HG03139 (cell line): ENCODE measurements around the gene FADS2.

Experiments
- ATAC-seq: cut with Tn5 transposase; IDR thresholded peaks from one replicate; pipeline ENCODE4 v1.9.1; 2021; ENCODE audit not compliant: unreplicated experiment

FADS2 gene

DNA sequence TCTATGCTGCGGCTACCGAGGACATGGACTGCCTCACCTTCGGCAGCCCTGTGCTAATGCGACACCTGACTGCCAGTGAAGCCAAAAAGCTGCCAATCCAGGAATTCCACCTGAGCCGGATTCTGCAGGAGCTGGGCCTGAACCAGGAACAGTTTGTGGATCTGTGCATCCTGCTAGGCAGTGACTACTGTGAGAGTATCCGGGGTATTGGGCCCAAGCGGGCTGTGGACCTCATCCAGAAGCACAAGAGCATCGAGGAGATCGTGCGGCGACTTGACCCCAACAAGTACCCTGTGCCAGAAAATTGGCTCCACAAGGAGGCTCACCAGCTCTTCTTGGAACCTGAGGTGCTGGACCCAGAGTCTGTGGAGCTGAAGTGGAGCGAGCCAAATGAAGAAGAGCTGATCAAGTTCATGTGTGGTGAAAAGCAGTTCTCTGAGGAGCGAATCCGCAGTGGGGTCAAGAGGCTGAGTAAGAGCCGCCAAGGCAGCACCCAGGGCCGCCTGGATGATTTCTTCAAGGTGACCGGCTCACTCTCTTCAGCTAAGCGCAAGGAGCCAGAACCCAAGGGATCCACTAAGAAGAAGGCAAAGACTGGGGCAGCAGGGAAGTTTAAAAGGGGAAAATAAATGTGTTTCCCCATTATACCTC, 32.1 kb upstream of the FADS2 start:
- ATAC-seq, result no peak

GRCh38 chr11:61797263-61797944, 30.7 kb upstream of the FADS2 start:
- no peak for ATAC-seq

DNA sequence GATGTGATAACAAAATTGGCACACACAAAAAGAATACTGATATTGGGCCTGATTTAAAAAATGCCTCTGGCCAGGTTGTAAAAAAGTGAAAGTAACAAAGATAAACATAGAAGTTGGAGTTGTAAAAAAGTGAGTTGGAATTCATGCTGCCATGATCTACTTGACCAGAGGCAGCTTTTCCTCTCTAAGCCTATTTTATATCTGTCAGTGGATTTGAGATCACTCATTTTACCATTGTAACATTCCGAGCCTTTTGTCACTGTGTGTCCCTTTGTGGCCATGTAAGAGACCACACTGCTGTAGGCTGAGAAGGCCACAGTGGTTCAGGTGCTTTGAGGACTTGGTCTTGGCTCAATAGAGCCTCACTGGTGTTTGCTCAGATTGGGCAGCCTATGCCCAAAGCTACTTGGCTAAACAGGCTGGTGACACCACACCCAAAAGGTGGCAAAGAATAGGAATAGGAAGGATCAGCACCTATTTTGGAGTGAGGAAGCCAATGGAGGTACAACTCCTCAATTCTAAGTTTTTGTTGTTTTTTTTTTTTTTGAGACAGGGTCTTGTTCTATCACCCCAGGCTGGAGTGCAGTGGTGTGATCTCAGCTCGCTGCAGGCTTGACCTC, 28.3 kb upstream of the FADS2 start:
- no peak for ATAC-seq

DNA sequence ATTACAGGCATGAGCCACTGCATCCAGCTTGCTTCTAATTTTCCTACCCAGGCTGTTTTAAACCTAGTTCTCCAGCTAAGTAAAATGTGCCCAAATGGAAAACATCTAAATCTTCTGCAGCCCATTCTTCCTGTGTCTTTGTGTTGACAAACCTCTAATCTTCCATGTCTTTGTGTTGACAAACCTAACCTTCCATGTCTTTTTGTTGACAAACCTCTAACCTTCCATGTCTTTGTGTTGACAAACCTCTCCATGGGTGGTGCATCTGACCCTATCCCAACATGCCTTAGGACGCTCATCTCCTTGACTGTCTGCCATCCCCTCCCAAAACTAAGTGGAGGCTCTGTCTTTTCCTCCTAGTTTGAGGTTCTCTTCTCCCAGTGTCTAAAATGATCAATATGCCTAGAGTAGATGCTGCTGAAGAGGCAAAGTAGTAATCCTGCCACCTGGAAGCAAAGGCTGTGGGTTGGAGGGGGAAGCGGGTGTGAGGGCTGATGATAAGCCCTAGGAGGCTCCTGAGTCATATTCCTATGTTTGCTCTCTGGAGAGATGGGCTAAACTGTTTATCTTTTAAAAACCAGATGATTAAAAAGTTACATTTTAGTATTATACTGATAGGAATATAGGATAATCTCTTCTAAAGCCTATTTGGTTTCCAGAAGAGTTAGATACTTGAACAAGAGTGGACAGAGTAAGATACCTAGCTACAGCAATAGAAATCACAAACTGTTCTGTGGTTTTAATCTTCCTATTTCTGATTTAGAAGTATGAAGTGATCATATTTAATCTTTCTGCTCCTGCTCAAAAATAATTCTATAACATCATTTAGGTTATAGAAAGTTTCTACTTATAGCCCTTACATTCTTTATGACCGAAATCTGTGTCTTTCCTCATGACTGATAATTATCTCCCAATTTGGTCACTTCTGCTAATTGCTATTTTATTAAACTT, 27.5 kb upstream of the FADS2 start:
- ATAC-seq, result no peak

GRCh38 chr11:61802605-61803004, 25.5 kb upstream of the FADS2 start:
- no peak for ATAC-seq

- no peak for ATAC-seq
These were observed 24.0 kb upstream of the FADS2 start for GRCh38 chr11:61803889-61804647.

- no peak for ATAC-seq
These were observed 23.0 kb upstream of the FADS2 start for GRCh38 chr11:61805146-61805545.

DNA sequence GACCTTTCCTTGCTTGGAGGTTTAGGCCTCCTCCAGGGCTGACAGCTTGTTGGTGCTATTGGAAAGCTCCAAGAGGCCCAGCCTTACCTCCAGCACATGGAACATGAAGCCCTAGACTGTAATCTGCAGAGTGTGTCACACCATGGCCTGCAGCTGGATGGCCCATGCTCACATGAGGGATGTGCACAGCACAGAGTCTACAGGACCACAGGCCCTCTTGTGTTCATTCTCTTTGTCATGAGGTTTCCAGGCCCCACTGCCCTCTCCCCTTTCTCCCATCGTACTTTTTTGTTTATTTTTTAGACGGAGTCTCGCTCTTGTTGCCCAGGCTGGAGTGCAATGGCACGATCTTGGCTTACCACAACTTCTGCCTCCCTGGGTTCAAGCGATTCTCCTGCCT, 21.3 kb upstream of the FADS2 start:
- ATAC-seq, result no peak

DNA sequence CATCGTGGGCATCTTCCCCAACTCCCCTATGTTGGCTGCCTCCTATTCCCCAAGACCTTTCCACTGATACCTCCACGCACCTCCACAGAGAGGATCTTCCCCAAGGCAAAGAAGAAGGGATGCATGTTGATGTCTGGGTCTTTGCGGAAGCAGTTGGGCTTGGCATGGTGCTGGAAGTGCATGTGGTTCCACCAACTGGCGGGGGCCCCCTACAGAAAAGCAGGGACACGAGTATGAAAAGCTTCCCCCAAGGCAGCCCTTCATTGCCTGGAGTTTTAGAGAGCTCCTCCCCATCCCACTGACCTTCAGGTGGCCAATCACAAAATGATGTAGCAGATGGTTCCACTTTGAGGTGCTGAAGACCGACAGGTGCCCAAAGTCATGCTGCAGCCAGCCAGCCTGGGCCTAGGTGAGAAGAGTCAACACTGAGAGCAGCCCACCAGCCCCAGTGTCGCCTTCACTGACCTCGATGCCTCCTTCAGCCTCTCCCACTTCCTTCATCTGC, 17.4 kb upstream of the FADS2 start:
- no peak for ATAC-seq

DNA sequence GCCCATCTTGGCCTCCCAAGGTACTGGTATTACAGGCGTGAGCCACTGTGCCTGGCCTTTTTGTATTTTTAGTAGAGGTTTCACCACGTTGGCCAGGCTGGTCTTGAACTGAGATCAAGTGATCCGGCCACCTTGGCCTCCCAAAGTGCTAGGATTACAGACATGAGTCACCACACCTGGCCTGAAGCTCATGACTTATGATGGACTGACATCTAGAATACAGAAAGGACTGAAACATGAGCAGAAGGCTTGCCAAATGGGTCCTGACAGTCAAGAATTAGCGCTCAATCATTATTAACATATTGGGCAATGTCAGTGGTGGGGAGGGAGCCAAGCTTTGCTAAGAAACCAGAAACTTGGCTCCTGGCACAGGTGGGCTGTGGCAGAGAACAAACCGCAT, 16.3 kb upstream of the FADS2 start:
- no peak for ATAC-seq

DNA sequence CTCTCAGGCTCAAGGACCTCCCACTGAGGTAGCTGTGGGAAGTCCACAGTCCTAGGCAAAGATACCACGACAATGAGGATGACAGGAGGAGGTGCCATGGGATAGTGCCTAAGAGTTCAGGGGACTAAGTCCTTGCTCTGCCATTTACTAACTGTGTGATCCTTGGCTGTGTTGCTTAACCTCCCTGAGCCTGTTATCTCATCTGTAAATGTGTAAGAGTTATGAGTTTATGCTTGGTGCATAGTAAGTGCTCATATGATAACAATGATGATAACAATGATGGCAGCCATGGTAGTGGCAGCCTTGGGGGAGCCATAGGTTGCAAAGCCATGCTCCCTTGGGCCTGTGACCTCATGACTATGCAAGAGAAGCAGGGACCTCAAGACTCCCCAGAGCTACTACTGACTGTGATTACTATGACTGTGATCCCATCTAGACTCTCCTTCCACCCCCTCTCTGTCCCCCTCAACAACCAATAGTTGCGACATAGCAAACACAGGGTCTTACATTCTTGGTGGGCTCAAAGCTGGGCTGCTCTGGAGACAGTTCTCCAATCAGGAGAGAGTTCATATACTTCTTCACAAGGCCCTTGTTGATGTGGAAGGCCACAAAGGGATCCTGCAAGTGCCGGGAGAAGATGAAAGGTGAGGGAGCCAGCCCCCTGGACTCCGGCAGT, 15.2 kb upstream of the FADS2 start:
- ATAC-seq, result no peak

GRCh38 chr11:61814247-61814957, 13.7 kb upstream of the FADS2 start:
- no peak for ATAC-seq

DNA sequence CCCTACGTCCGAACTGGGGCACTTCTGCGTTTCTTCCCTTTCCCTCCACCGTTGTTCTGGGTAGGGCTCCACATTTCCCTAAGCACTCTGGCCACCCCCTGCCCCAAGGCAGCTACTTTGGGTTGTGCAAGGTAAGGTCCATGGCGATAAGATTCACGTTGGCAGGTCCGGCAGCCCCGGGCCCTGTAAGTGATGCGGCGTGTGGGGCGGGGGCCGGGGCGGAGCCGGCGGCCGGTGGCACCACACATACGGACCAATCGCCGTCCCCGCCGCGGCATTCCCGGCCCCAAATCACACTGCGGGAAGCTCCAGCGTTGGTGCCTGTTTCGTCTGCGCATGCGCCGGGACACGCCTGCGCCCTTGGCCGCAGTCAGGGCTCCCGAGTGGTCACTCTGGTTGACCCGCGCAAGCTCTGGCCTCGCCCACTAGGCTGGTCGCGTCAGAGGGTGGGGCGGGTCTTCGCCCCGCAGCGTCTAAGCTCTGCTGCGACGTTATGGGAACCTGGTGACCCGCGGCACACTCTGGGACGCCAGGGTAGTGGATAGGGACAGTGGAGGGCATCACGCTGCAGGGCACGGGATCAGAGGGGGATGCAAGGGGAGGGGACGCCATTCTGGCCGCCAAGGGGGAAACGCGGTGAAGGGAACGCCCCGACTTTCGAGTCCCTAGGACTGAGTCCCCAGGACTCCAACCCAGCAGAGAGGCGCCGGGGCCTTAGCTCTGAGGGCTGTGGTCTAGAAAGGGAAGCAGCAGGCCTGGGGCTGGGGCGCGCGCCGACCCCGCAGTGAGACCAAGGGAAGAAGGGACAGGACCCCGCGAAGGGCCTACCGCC, 12.9 kb upstream of the FADS2 start:
- peak; percentile 38 for ATAC-seq

DNA sequence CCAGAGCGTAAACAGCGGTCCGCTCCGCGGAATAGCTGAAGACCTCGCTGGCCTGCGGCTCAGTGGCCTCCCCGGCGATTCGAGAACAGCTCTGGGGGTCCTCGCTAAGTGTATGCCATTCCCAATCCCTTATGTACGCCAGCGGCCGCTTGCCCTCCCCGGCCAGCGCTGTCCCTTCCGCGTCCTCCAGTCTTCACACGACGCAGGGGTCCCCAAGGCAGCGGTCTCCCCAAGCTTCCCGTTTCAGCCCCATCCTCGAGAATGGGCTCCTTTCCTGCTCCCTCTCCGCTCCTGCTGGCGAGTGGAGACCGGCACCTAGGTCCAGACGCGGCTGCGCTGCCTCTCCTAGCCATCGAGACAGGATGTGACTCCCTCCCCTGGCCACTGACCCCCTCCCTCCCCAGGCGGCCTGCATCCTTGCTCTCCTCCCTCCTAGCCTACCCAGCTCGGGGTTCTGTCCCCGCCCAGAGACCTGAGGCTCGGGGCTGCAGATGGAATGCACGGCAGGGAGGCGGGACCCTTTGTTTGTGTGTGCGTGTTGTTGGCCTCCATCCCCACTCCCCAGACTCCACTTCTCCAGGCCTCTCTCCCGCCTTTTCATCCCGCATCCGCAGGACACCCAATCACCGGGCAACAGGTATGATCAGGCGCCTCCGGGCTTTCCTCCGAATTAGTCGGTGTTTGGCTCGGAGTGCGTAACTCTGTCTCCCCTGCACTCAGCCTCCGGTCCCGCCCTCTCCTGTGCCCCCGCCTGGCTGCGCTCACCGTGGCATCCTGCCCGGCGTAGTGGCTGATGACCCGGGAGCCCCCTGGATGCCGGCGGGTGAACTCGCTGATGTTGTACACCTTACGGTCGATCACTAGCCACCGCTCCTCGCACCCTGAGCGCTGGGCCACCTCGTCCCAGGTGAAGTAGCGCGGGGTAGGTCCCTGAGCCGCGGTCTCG, 12.0 kb upstream of the FADS2 start:
- peak; percentile 22 for ATAC-seq

GRCh38 chr11:61816736-61817455, 11.2 kb upstream of the FADS2 start, which contains the start of gene FADS1:
Gene FADS1, minus strand, starts transcription at chr11:61817003. Its CDS starts 74 bp downstream, at chr11:61816929.
- peak; percentile 38 for ATAC-seq

- ATAC-seq, result no peak
These were observed 10.5 kb upstream of the FADS2 start for GRCh38 chr11:61817471-61818202.
